GM19238 (cell line): ENCODE measurements around the gene TAAR1.

ENCODE experiments used
- DNase-seq: peaks from one replicate; pipeline ENCODE4 v3.0.0; 2011; ENCODE audit warnings: low spot score; ENCODE audit not compliant: insufficient read length

The TAAR1 gene

GRCh38 chr6:132596201-132596600, 62.8 kb downstream of the TAAR1 start:
- no peak for DNase-seq
